Subcutaneous abdominal adipose tissue (tissue), 5 donors: Measurements from ENCODE around the gene TRAFD1.

Experiments used
- H3K27ac ChIP-seq: one replicate; pipeline ENCODE4 v1.7.0; 2013; ENCODE audit warnings: low read depth, mild to moderate bottlenecking, inconsistent platforms, low read length, moderate library complexity
- H3K27me3 ChIP-seq, 5 donors: one replicate each; pipeline ENCODE4 v1.7.0; 2013; ENCODE audit warnings: low read length in 5 of 5, inconsistent platforms in 1 of 5; ENCODE audit not compliant: control insufficient read depth in 5 of 5, insufficient read depth in 4 of 5
- H3K36me3 ChIP-seq, 5 donors: one replicate each; pipeline ENCODE4 v1.7.0; 2013; ENCODE audit warnings: low read length in 5 of 5; ENCODE audit not compliant: control insufficient read depth in 5 of 5, insufficient read depth in 5 of 5
- H3K4me1 ChIP-seq, 5 donors: one replicate each; pipeline ENCODE4 v1.7.0; 2013; ENCODE audit warnings: low read length in 5 of 5, mild to moderate bottlenecking in 3 of 5, moderate library complexity in 1 of 5; ENCODE audit not compliant: control insufficient read depth in 5 of 5, insufficient read depth in 5 of 5
- H3K4me3 ChIP-seq, 5 donors: one replicate each; pipeline ENCODE4 v1.7.0; 2013; ENCODE audit warnings: low read length in 5 of 5, low read depth in 1 of 5
- H3K9ac ChIP-seq, 5 donors: one replicate each; pipeline ENCODE4 v1.7.0; 2013; ENCODE audit warnings: low read length in 5 of 5, mild to moderate bottlenecking in 4 of 5, moderate library complexity in 3 of 5
- H3K9me3 ChIP-seq, 5 donors: one replicate each; pipeline ENCODE4 v1.7.0; 2013; ENCODE audit warnings: low read length in 5 of 5; ENCODE audit not compliant: control insufficient read depth in 5 of 5
- donor health status: healthy.
- donor health status: healthy.
- donor health status: healthy.
- donor health status: healthy.
- donor health status: healthy.

TRAFD1 gene

DNA sequence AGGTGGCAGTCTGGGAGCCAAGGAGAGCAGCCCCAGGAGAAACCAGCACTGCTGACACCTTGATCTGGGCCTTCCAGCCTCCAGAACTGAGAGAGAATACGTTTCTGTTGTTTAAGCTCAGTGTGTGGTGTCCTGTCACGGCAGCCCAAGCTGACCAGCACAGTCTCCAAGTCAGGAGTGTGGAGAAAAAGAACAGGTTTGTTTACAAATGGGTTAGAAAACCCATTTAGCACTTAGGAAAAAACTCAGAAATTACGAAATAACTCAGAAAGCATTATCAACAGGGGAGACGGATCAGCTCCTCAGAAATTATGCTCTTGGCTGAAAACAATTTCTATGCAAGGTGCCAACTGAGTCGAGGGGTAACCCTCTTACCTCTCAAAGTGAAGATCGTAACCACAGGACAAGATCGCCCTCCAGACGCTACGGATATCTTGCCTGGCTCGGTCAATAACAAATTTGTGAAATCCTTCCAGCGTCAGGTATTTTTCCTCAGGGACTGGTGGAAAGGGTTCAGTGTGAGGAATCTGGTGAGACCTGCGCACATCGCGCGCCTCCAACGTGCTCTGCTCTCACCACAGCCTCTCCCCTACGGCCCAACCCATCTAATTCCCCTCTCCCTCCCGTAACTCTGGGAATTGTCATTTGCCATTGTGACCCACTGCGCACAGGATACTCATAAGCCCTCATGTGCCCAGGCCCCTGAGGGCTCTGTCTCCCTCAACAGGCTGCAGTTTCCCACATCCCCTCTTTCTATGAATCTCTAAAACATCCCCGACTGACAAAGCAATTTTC lies 50.2 kb downstream of the TRAFD1 start:
- H3K4me1 ChIP-seq: peaks cover 0 to 7% (median 0%) of the 10 kb centered on the region in 5 donors
- no peak overlapping the region for H3K4me3 ChIP-seq
- no peaks in the 10 kb centered on the region for H3K9me3 ChIP-seq
- H3K27me3 ChIP-seq: no peaks in the 10 kb centered on the region
- H3K9ac ChIP-seq: no peak overlapping the region
- peaks cover 2 to 81% (median 73%) of the 10 kb centered on the region in 5 donors for H3K36me3 ChIP-seq
- H3K27ac ChIP-seq: no peak overlapping the region

DNA sequence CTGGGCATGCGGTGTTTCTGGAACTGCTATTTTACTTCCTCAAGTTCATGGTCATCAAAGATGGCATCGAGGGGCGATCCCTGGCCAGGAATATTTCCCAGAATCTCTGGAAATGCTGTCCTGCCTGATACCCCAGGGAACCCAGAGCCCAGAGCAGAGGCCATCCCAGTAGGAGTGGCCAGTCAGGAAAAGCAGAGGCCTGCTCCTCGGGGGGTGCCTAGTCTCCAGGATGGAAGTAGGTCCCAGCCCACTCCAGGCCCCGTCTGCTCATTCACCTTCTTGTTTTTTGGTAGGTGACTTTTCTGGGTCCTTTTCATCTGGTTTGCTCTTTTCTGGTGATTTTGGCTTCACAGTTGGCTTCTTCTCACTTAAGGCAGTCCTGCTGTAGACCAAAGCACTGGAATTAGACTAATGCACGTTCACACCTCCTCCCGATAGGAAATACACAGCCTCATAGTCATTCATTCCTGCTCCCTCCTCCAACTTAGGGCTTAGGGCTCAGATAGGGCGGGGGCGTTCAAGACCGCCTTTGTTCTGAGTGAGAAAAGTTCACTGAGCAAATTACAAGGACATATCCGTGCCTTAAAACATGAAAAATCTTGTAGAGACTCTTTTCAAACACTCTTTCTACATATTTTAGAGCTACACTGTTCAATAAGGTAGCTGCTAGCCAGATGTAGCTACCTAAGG lies 51.1 kb downstream of the TRAFD1 start:
- H3K4me3 ChIP-seq: no peak overlapping the region
- H3K27me3 ChIP-seq: no peaks in the 10 kb centered on the region
- peaks cover 2 to 75% (median 67%) of the 10 kb centered on the region in 5 donors for H3K36me3 ChIP-seq
- H3K9me3 ChIP-seq: no peaks in the 10 kb centered on the region
- H3K9ac ChIP-seq: no peak overlapping the region
- H3K4me1 ChIP-seq: peaks cover 0 to 7% (median 0%) of the 10 kb centered on the region in 5 donors
- no peak overlapping the region for H3K27ac ChIP-seq

GRCh38 chr12:112178796-112179195 lies 53.4 kb downstream of the TRAFD1 start:
- H3K27ac ChIP-seq: no peak overlapping the region
- peaks cover 2 to 75% (median 66%) of the 10 kb centered on the region in 5 donors for H3K36me3 ChIP-seq
- H3K4me3 ChIP-seq: no peak overlapping the region
- H3K9me3 ChIP-seq: no peaks in the 10 kb centered on the region
- no peak overlapping the region for H3K9ac ChIP-seq
- peaks cover 0 to 7% (median 0%) of the 10 kb centered on the region in 5 donors for H3K4me1 ChIP-seq
- H3K27me3 ChIP-seq: no peaks in the 10 kb centered on the region

- Histone ChIP-seq H3K4me1 (peaks cover 0 to 7% (median 0%) of the 10 kb centered on the region in 5 donors), H3K36me3 (peaks cover 2 to 80% (median 69%) of the 10 kb centered on the region in 5 donors), H3K9me3 (no peaks in the 10 kb centered on the region), H3K9ac (no peak overlapping the region), H3K27ac (no peak overlapping the region), H3K4me3 (no peak overlapping the region), H3K27me3 (no peaks in the 10 kb centered on the region)
These were observed 54.0 kb downstream of the TRAFD1 start for GRCh38 chr12:112179341-112179740.

DNA sequence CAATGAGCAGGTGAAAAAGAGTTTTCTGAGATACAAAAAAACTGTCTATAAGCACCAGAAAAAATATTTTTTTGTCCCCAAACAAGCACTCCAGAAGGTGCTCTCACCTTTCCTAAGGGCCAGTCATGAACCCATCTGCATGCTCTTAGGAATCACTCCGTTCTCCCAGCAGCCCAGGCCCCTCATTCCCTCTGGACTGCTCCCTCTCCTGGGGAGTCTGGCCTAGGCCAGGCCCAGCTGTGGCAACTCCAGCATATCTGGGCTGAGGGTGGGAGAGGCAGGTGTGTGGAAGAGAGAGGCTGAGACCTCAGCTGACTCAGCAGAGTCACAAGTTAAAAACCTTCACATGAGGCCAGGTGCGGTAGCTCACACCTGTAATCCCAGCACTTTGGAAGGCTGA lies 54.6 kb downstream of the TRAFD1 start:
- Histone ChIP-seq H3K27me3 (no peaks in the 10 kb centered on the region), H3K27ac (no peak overlapping the region), H3K36me3 (peaks cover 2 to 82% (median 71%) of the 10 kb centered on the region in 5 donors), H3K4me1 (peaks cover 0 to 7% (median under 1%) of the 10 kb centered on the region in 5 donors), H3K4me3 (no peak overlapping the region), H3K9me3 (no peaks in the 10 kb centered on the region), H3K9ac (no peak overlapping the region)

DNA sequence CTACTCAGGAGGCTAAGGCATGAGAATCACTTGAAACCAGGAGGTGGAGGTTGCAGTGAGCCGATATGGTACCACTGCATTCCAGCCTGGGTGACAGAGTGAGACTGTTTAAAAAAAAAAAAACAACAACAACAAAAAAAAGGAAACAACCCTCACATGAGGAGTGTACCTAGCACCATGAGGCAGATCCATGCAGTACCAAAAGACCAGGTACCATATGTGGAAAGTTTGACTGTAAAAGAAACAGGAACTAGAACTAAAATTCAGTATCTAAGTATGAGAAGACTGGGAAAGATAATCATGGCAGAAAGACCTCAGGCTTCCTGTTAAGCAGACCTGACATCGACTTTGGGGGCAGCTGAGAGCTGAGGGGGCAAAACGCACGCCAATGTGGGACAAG lies 55.1 kb downstream of the TRAFD1 start:
- Histone ChIP-seq H3K27me3 (no peaks in the 10 kb centered on the region), H3K4me3 (no peak overlapping the region), H3K36me3 (peaks cover 2 to 82% (median 71%) of the 10 kb centered on the region in 5 donors), H3K9me3 (no peaks in the 10 kb centered on the region), H3K9ac (no peak overlapping the region), H3K27ac (no peak overlapping the region), H3K4me1 (peaks cover 0 to 9% (median 6%) of the 10 kb centered on the region in 5 donors)

DNA sequence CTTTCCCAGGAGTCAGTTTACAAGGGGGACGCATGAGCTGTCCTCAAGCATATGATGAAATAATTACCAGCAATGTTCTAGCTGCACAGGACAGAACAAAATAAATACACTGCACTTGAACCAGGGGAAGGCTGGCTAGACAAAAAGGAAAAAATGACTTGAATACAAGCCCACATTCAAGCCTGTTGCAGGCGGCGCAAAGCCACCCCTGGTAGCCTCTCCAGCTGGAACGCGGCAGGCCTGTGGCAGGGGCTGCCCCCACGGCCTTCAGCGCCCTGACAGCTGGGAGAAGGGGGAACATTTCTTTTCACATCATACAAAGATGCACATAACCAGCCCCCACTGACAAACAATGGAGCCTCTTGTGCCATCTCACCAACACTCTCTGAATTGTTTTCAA lies 57.1 kb downstream of the TRAFD1 start:
- Histone ChIP-seq H3K27ac (no peak overlapping the region), H3K4me1 (peaks cover 0 to 10% (median 0%) of the 10 kb centered on the region in 5 donors), H3K27me3 (no peaks in the 10 kb centered on the region), H3K4me3 (no peak overlapping the region), H3K9me3 (no peaks in the 10 kb centered on the region), H3K36me3 (peaks cover 0 to 76% (median 62%) of the 10 kb centered on the region in 5 donors), H3K9ac (no peak overlapping the region)

GRCh38 chr12:112183141-112184021 lies 58.0 kb downstream of the TRAFD1 start:
- Histone ChIP-seq H3K9ac (no peak overlapping the region), H3K36me3 (peaks cover 0 to 70% (median 56%) of the 10 kb centered on the region in 5 donors), H3K27me3 (no peaks in the 10 kb centered on the region), H3K4me1 (peaks cover 0 to 10% (median 0%) of the 10 kb centered on the region in 5 donors), H3K4me3 (no peak overlapping the region), H3K9me3 (no peaks in the 10 kb centered on the region), H3K27ac (no peak overlapping the region)

DNA sequence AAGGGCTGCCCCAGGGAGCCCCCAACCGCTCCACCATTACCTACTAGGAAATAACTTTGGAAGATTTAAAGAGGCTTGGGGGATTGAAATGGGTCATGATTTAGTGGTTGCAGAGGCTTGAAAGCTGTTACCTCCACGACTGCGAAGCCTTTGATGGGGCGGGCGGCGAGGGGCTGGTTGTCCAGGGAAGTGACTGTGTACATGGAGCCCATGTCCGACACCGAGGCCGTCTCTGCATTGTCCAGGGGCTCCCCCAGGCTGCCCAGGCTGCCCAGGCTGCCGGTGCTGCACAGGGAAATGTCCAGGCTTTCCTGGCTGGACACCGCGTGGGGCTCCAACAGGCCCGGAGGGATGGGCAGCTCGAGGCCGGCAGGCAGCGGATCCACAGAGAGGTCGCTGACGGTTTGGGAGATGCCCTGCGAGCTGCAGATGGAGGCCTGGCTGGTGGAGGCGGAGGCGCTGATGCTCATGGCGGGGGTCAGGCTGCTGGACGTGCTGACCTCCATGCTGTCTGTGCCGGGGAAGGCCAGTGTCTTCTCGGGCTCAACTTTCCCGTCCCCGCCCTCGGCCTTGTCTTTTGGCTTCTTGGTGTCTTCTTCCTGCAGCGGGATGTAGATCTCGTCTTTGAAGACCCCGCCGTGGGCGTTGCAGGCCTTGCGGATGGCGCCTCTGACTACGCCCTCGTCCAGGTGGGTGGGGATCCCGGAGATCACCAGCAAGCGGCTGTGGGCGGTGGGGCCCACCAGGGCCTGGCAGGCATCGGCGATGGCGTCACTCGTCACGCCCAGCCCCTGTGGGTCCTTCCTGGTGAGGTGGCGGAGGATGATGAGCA lies 58.9 kb downstream of the TRAFD1 start:
- Histone ChIP-seq H3K27ac (no peak overlapping the region), H3K9me3 (no peaks in the 10 kb centered on the region), H3K27me3 (no peaks in the 10 kb centered on the region), H3K36me3 (peaks cover 0 to 68% (median 51%) of the 10 kb centered on the region in 5 donors), H3K9ac (no peak overlapping the region), H3K4me1 (peaks cover 0 to 10% (median 0%) of the 10 kb centered on the region in 5 donors), H3K4me3 (no peak overlapping the region)
